ENCODE data around the gene SGCE.

SGCE gene

GRCh38 chr7:94657771-94658693 is 2.1 kb upstream of the SGCE start:
- peaks cover 3% of the 10 kb centered on the region for H3K4me1 ChIP-seq (ENCODE audit: control insufficient read depth, insufficient read depth, low read length)
- no peaks in the 10 kb centered on the region for H3K9me3 ChIP-seq (ENCODE audit: control insufficient read depth in 2 of 2, low read length in 2 of 2)
- H3K27ac ChIP-seq (ENCODE audit: low read length), result no peak overlapping the region
- peak overlapping the region in 1 of 2 donors; percentile 70 for H3K4me3 ChIP-seq (ENCODE audit: low read length in 2 of 2)
- H3K27me3 ChIP-seq (ENCODE audit: control insufficient read depth in 1 of 2, insufficient read depth in 2 of 2, low read length in 2 of 2), result no peaks in the 10 kb centered on the region
- H3K36me3 ChIP-seq (ENCODE audit: control insufficient read depth in 2 of 2, insufficient read depth in 2 of 2, low read length in 2 of 2), result no peaks in the 10 kb centered on the region
- no peak overlapping the region for H3K9ac ChIP-seq (ENCODE audit: low read length in 2 of 2)

DNA sequence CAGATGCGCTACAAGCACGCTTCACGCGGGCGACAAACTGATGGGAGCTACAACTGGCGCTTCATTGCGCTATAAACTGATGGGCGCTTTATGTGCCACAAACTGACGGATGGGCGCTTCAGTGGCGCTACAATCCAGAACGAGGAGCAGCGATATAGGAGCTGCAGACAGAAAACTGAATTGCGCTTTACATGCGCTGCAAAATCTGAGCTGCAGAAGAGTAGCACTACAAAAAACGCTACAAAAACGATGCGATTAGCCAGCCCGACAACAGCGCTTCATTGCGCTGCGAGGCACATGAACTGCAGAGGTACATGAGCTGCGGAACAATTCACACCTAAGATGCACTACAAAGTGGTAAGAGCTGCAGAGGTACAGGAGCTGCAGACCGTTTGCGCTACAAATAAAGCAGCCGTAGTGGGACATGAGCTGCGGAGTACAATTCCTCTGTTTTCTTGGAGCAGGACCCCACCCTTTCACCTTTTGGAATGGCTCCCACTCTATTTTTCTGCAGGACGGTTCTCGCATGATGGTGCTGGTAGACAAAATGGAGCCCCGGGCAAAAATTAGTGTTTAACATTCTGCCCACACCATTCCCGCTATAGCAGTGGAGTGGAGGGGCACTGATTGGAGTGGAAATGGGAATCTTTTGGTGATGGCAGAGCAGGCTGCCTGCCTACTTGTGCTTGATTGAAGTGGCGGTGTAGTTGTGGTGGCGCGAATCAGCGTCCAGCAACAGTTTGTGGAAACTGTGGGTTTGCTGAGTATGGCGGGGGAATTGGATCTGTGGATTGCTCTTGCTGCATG is 1.2 kb upstream of the SGCE start:
- Histone ChIP-seq H3K4me1 (ENCODE audit: control insufficient read depth, insufficient read depth, low read length) (peaks cover 3% of the 10 kb centered on the region), H3K27me3 (ENCODE audit: control insufficient read depth in 1 of 2, insufficient read depth in 2 of 2, low read length in 2 of 2) (no peaks in the 10 kb centered on the region), H3K9ac (ENCODE audit: low read length in 2 of 2) (no peak overlapping the region), H3K36me3 (ENCODE audit: control insufficient read depth in 2 of 2, insufficient read depth in 2 of 2, low read length in 2 of 2) (no peaks in the 10 kb centered on the region), H3K9me3 (ENCODE audit: control insufficient read depth in 2 of 2, low read length in 2 of 2) (no peaks in the 10 kb centered on the region), H3K27ac (ENCODE audit: low read length) (no peak overlapping the region), H3K4me3 (ENCODE audit: low read length in 2 of 2) (peak overlapping the region; percentile 70 to 90)

- Histone ChIP-seq H3K36me3 (ENCODE audit: control insufficient read depth in 2 of 2, insufficient read depth in 2 of 2, low read length in 2 of 2) (no peaks in the 10 kb centered on the region), H3K27me3 (ENCODE audit: control insufficient read depth in 1 of 2, insufficient read depth in 2 of 2, low read length in 2 of 2) (no peaks in the 10 kb centered on the region), H3K9ac (ENCODE audit: low read length in 2 of 2) (no peak overlapping the region), H3K4me3 (ENCODE audit: low read length in 2 of 2) (peak overlapping the region; percentile 70 to 90), H3K27ac (ENCODE audit: low read length) (no peak overlapping the region), H3K9me3 (ENCODE audit: control insufficient read depth in 2 of 2, low read length in 2 of 2) (no peaks in the 10 kb centered on the region), H3K4me1 (ENCODE audit: control insufficient read depth, insufficient read depth, low read length) (peaks cover 3% of the 10 kb centered on the region)
Measured at GRCh38 chr7:94656658-94656924, 658 bp upstream of the SGCE start.

- no peaks in the 10 kb centered on the region for H3K27me3 ChIP-seq (ENCODE audit: control insufficient read depth in 1 of 2, insufficient read depth in 2 of 2, low read length in 2 of 2)
- H3K4me1 ChIP-seq (ENCODE audit: control insufficient read depth, insufficient read depth, low read length), result peaks cover 5% of the 10 kb centered on the region
- no peaks in the 10 kb centered on the region for H3K36me3 ChIP-seq (ENCODE audit: control insufficient read depth in 2 of 2, insufficient read depth in 2 of 2, low read length in 2 of 2)
- peak overlapping the region; percentile 71 for H3K27ac ChIP-seq (ENCODE audit: low read length)
- H3K9me3 ChIP-seq (ENCODE audit: control insufficient read depth in 2 of 2, low read length in 2 of 2), result no peaks in the 10 kb centered on the region
- H3K4me3 ChIP-seq (ENCODE audit: low read length in 2 of 2), result peak overlapping the region; percentile 79 to 90
- H3K9ac ChIP-seq (ENCODE audit: low read length in 2 of 2), result peak overlapping the region; percentile 83 to 85
Measured at GRCh38 chr7:94655126-94655847, 646 bp downstream of the SGCE start.

DNA sequence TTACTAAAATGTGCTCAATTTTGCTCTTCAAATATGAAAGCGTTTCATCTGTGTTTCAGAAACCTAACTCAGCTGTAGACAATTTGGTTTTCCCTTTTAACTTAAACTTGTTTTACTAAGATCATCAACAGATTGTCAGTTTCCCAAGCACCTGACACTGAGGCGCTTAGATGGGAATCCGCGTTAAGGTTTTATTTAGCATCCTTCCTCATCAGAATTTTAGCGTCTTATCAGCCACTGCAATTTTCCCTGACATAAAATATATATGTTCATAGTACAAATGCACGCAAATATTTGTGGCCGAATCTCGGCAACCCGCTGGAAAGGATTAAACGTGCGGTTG is 1.2 kb downstream of the SGCE start:
- peak overlapping the region; percentile 83 to 85 for H3K9ac ChIP-seq (ENCODE audit: low read length in 2 of 2)
- H3K27me3 ChIP-seq (ENCODE audit: control insufficient read depth in 1 of 2, insufficient read depth in 2 of 2, low read length in 2 of 2), result no peaks in the 10 kb centered on the region
- no peaks in the 10 kb centered on the region for H3K36me3 ChIP-seq (ENCODE audit: control insufficient read depth in 2 of 2, insufficient read depth in 2 of 2, low read length in 2 of 2)
- no peaks in the 10 kb centered on the region for H3K9me3 ChIP-seq (ENCODE audit: control insufficient read depth in 2 of 2, low read length in 2 of 2)
- H3K4me3 ChIP-seq (ENCODE audit: low read length in 2 of 2), result peak overlapping the region; percentile 79 to 90
- H3K27ac ChIP-seq (ENCODE audit: low read length), result peak overlapping the region; percentile 71
- H3K4me1 ChIP-seq (ENCODE audit: control insufficient read depth, insufficient read depth, low read length), result peaks cover 8% of the 10 kb centered on the region

- Histone ChIP-seq H3K9me3 (ENCODE audit: control insufficient read depth in 2 of 2, low read length in 2 of 2) (no peaks in the 10 kb centered on the region), H3K36me3 (ENCODE audit: control insufficient read depth in 2 of 2, insufficient read depth in 2 of 2, low read length in 2 of 2) (no peaks in the 10 kb centered on the region), H3K9ac (ENCODE audit: low read length in 2 of 2) (no peak overlapping the region), H3K4me1 (ENCODE audit: control insufficient read depth, insufficient read depth, low read length) (peaks cover 8% of the 10 kb centered on the region), H3K27ac (ENCODE audit: low read length) (no peak overlapping the region), H3K4me3 (ENCODE audit: low read length in 2 of 2) (peak overlapping the region; percentile 32 to 47), H3K27me3 (ENCODE audit: control insufficient read depth in 1 of 2, insufficient read depth in 2 of 2, low read length in 2 of 2) (no peaks in the 10 kb centered on the region)
Measured at GRCh38 chr7:94650147-94651051, 5.5 kb downstream of the SGCE start.

DNA sequence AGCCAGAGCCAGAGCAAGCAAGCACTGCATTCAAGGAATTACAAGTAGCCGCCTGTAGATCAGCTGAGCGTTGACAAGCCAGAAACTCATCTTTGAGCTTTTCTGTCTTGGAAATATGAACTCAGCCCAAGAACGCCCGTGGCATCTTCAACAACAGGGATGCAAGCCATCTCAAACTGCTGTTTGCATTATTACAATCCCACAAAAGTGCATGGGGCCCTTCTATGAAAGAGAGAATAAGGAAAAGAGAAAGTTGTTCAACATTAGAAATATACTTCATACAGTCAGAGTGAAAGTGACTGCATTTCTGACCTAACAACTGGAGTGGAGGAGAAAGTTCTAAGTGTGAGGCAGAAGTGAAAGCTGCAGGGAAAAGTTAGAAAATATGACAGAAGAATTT is 6.5 kb downstream of the SGCE start:
- Histone ChIP-seq H3K4me1 (ENCODE audit: control insufficient read depth, insufficient read depth, low read length) (peaks cover 8% of the 10 kb centered on the region), H3K36me3 (ENCODE audit: control insufficient read depth in 2 of 2, insufficient read depth in 2 of 2, low read length in 2 of 2) (no peaks in the 10 kb centered on the region), H3K27me3 (ENCODE audit: control insufficient read depth in 1 of 2, insufficient read depth in 2 of 2, low read length in 2 of 2) (no peaks in the 10 kb centered on the region), H3K9me3 (ENCODE audit: control insufficient read depth in 2 of 2, low read length in 2 of 2) (no peaks in the 10 kb centered on the region), H3K27ac (ENCODE audit: low read length) (no peak overlapping the region), H3K9ac (ENCODE audit: low read length in 2 of 2) (peak overlapping the region in 1 of 2 donors; percentile 19), H3K4me3 (ENCODE audit: low read length in 2 of 2) (peak overlapping the region; percentile 32 to 64)

GRCh38 chr7:94648731-94649130 is 7.2 kb downstream of the SGCE start:
- Histone ChIP-seq H3K9ac (ENCODE audit: low read length in 2 of 2) (no peak overlapping the region), H3K36me3 (ENCODE audit: control insufficient read depth in 2 of 2, insufficient read depth in 2 of 2, low read length in 2 of 2) (no peaks in the 10 kb centered on the region), H3K27me3 (ENCODE audit: control insufficient read depth in 1 of 2, insufficient read depth in 2 of 2, low read length in 2 of 2) (no peaks in the 10 kb centered on the region), H3K4me3 (ENCODE audit: low read length in 2 of 2) (no peak overlapping the region), H3K4me1 (ENCODE audit: control insufficient read depth, insufficient read depth, low read length) (peaks cover 8% of the 10 kb centered on the region), H3K9me3 (ENCODE audit: control insufficient read depth in 2 of 2, low read length in 2 of 2) (no peaks in the 10 kb centered on the region), H3K27ac (ENCODE audit: low read length) (no peak overlapping the region)

DNA sequence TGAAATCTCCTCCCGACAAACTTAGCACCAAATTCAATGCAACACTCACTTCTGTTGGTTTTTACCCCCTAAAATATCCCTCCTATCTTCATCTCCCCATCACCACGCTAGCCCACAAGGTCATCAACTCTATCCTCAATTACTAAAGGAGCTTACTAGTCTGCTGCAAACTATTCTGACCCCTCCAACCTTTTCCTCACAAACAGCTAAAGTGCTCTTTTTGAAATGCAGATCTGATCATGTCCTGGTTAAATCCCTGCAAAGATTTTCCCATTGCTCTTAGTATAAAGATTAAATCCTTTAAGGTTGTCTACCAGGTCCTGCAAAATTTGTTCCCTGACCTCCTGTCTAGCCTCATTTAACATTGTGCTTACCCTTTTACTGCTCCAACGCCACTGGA is 8.6 kb downstream of the SGCE start:
- Histone ChIP-seq H3K4me1 (ENCODE audit: control insufficient read depth, insufficient read depth, low read length) (peaks cover 8% of the 10 kb centered on the region), H3K9ac (ENCODE audit: low read length in 2 of 2) (no peak overlapping the region), H3K4me3 (ENCODE audit: low read length in 2 of 2) (no peak overlapping the region), H3K9me3 (ENCODE audit: control insufficient read depth in 2 of 2, low read length in 2 of 2) (no peaks in the 10 kb centered on the region), H3K27ac (ENCODE audit: low read length) (no peak overlapping the region), H3K27me3 (ENCODE audit: control insufficient read depth in 1 of 2, insufficient read depth in 2 of 2, low read length in 2 of 2) (no peaks in the 10 kb centered on the region), H3K36me3 (ENCODE audit: control insufficient read depth in 2 of 2, insufficient read depth in 2 of 2, low read length in 2 of 2) (no peaks in the 10 kb centered on the region)

All from stomach smooth muscle (tissue), 2 donors.